KMS-11 (cell line): Measurements from ENCODE around the gene MT2A.

Source experiments
- H2AFZ ChIP-seq: fragments of 200-600 bp; sonication (generic); 2 replicates; pipeline ENCODE4 v1.6.1; 2016; ENCODE audit warnings: antibody characterized with exemption, mixed run types, low read depth
- H3K27ac ChIP-seq: fragments of 200-600 bp; sonication (generic); 2 replicates; pipeline ENCODE4 v1.6.1; 2016; ENCODE audit warnings: mild to moderate bottlenecking, mixed run types
- H3K27me3 ChIP-seq: fragments of 200-600 bp; sonication (generic); 2 replicates; pipeline ENCODE4 v1.6.1; 2017; ENCODE audit warnings: mild to moderate bottlenecking, low read depth, mixed run types, moderate library complexity; ENCODE audit not compliant: insufficient read depth
- H3K36me3 ChIP-seq: fragments of 200-600 bp; sonication (generic); 2 replicates; pipeline ENCODE4 v1.6.1; 2017; ENCODE audit warnings: mild to moderate bottlenecking, mixed run types; ENCODE audit not compliant: insufficient read depth
- H3K4me1 ChIP-seq: fragments of 200-600 bp; sonication (generic); 2 replicates; pipeline ENCODE4 v1.6.1; 2016; ENCODE audit warnings: mild to moderate bottlenecking, low read depth, mixed run types; ENCODE audit not compliant: poor library complexity, severe bottlenecking
- H3K4me2 ChIP-seq: fragments of 200-600 bp; sonication (generic); 2 replicates; pipeline ENCODE4 v1.7.0; 2016; ENCODE audit warnings: mild to moderate bottlenecking, mixed run types
- H3K4me3 ChIP-seq: fragments of 200-600 bp; sonication (generic); IDR thresholded peaks from 2 replicates; pipeline ENCODE4 v1.6.1; 2017; ENCODE audit warnings: low read depth, low read length, mixed read lengths; ENCODE audit not compliant: insufficient read depth
- H3K79me2 ChIP-seq: fragments of 200-600 bp; sonication (generic); 2 replicates; pipeline ENCODE4 v1.6.1; 2016; ENCODE audit warnings: low read depth, mixed run types; ENCODE audit not compliant: insufficient read depth
- H3K9ac ChIP-seq: fragments of 200-600 bp; sonication (generic); 2 replicates; pipeline ENCODE4 v1.6.1; 2016; ENCODE audit warnings: mild to moderate bottlenecking, mixed run types
- H4K20me1 ChIP-seq: fragments of 200-600 bp; sonication (generic); 2 replicates; pipeline ENCODE4 v1.6.1; 2016; ENCODE audit warnings: mild to moderate bottlenecking, mixed run types; ENCODE audit not compliant: insufficient read depth
- TF ChIP-seq, protein P1 (sequence below): fragments of 200-600 bp; sonication (generic); conservative IDR thresholded peaks from 2 replicates; pipeline ENCODE4 v1.6.1; 2017; ENCODE audit warnings: low read depth, mild to moderate bottlenecking, antibody characterized with exemption, low read length, moderate library complexity, mixed read lengths

MT2A gene

DNA sequence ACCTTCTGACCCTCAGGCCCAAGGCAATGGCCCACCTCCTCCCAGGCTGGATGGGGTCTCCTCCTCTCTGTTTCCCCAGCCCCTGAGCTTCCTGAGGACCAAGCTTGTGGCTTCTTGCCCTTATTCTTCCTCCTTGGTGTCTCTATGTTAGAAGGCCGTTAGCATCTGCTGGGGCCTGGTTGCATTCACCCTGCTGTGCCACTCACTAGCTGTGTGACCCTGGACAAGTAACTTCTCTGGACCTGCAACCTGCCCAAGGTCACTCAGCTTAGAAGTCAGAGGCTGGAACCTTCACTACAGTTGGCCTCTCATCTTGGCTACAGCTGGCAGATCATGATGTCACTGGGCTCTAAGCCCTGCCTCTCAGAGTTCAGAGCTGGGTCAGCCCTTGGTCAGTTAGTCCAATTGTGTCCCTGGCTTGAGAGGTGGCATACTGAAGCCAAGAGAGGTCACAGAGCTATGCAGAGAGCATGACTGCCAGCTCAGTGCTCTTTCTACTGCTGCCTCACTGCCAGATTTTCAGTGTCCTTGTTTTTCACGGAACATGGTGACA is 3.0 kb downstream of the MT2A start:
- no peak overlapping the region for H2AFZ ChIP-seq
- peaks cover 16% of the 10 kb centered on the region for H3K4me1 ChIP-seq
- H4K20me1 ChIP-seq, result no peaks in the 10 kb centered on the region
- no peak overlapping the region for H3K9ac ChIP-seq
- H3K27me3 ChIP-seq, result peaks cover 10% of the 10 kb centered on the region; the same call in 1 of the 2 replicates
- H3K36me3 ChIP-seq, result no peaks in the 10 kb centered on the region
- no peaks in the 10 kb centered on the region for H3K79me2 ChIP-seq
- no peak overlapping the region for H3K4me2 ChIP-seq
- H3K4me3 ChIP-seq, result no peak overlapping the region
- H3K27ac ChIP-seq, result no peak overlapping the region
- TF ChIP-seq, protein P1, sequence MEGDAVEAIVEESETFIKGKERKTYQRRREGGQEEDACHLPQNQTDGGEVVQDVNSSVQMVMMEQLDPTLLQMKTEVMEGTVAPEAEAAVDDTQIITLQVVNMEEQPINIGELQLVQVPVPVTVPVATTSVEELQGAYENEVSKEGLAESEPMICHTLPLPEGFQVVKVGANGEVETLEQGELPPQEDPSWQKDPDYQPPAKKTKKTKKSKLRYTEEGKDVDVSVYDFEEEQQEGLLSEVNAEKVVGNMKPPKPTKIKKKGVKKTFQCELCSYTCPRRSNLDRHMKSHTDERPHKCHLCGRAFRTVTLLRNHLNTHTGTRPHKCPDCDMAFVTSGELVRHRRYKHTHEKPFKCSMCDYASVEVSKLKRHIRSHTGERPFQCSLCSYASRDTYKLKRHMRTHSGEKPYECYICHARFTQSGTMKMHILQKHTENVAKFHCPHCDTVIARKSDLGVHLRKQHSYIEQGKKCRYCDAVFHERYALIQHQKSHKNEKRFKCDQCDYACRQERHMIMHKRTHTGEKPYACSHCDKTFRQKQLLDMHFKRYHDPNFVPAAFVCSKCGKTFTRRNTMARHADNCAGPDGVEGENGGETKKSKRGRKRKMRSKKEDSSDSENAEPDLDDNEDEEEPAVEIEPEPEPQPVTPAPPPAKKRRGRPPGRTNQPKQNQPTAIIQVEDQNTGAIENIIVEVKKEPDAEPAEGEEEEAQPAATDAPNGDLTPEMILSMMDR, result no peak

DNA sequence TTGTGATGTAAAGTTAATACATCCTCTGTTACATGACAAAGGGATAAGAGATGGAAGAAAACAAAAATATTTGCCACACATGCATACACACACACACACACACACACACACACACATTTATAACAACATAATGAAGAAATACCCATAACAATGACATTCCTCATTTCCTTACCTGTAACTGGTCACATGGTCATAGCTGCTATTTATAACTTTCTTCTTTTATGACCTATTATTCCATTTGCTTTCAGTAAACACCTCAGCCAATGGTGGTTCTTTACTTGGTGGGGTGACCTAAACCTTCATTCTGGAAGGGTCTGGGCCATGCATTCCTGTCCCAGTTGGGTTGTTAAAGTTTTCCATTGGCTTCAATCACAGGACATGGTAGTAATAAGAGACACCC is 5.3 kb downstream of the MT2A start:
- Histone ChIP-seq H3K36me3 (no peaks in the 10 kb centered on the region), H4K20me1 (no peaks in the 10 kb centered on the region), H3K4me3 (no peak overlapping the region), H3K27ac (no peak overlapping the region), H3K9ac (no peak overlapping the region), H3K79me2 (no peaks in the 10 kb centered on the region), H3K27me3 (peaks cover 8% of the 10 kb centered on the region; the same call in 1 of the 2 replicates), H3K4me1 (peaks cover 14% of the 10 kb centered on the region), H3K4me2 (no peak overlapping the region), H2AFZ (no peak overlapping the region)
- TF ChIP-seq, protein P1, result no peak

DNA sequence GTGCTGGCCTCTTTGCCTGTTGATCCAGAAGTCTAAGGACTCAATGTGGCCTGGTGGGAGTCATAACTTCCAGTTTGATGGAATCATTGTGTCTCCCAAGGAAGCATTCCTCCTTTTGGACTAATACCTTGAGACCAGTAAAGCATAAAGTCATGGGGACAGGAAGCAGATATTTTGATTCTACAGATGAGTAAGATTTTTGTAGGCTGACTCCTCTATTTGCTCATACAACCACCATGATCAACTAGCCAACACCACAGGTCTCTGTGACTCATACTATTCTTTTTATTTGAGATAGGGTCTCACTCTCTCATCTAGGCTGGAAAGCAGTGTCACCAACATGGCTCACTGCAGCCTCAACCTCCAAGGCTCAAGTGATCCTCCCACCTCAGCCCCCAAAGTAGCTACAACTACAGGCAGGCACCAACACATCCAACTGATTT is 6.2 kb downstream of the MT2A start:
- Histone ChIP-seq H3K36me3 (no peaks in the 10 kb centered on the region), H3K27me3 (peaks cover 5% of the 10 kb centered on the region; the same call in 1 of the 2 replicates), H4K20me1 (no peaks in the 10 kb centered on the region), H3K4me1 (peaks cover 6% of the 10 kb centered on the region), H3K9ac (no peak overlapping the region), H3K4me2 (no peak overlapping the region), H2AFZ (no peak overlapping the region), H3K4me3 (no peak overlapping the region), H3K79me2 (no peaks in the 10 kb centered on the region), H3K27ac (no peak overlapping the region)
- TF ChIP-seq, protein P1, result no peak

DNA sequence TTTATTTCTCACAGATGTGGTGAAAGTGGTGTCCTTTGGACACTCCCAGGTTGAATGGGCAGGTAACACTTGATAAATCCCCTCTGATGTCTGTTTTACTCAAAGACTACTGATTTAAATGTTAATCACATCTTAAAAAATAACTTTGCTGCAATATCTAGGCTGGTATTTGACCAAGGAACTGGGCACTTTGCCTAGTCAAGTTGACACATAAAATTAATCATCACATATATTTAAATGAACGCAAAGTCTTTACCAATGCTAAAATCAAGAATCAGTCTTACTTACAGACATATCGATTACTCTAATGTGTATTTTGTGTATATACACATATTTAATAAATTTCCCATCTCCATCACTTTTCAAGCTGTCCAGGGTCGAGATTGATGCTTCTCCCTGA is 7.0 kb downstream of the MT2A start:
- H3K36me3 ChIP-seq, result no peaks in the 10 kb centered on the region
- TF ChIP-seq, protein P1, result no peak
- H2AFZ ChIP-seq, result no peak overlapping the region
- H4K20me1 ChIP-seq, result no peaks in the 10 kb centered on the region
- H3K4me2 ChIP-seq, result no peak overlapping the region
- no peaks in the 10 kb centered on the region for H3K79me2 ChIP-seq
- peaks cover 5% of the 10 kb centered on the region; the same call in 1 of the 2 replicates for H3K27me3 ChIP-seq
- H3K4me3 ChIP-seq, result no peak overlapping the region
- H3K4me1 ChIP-seq, result no peaks in the 10 kb centered on the region
- H3K9ac ChIP-seq, result no peak overlapping the region
- H3K27ac ChIP-seq, result no peak overlapping the region
